Prostate gland (tissue), 2 donors: ENCODE data around the gene NTSR2. TPM values are rescaled to one million over a fixed set of nuclear protein-coding genes. Genes with fewer than 3 reads are reported as not detected.
A peak's percentile ranks its signal among the peaks of the same experiment; 100 is the strongest.

Experiments used
- DNase-seq: peaks from one replicate; pipeline ENCODE4 v3.0.0-alpha.2; 2019; ENCODE audit warnings: low spot score
- H3K27ac ChIP-seq, 2 donors: fragments of 200-600 bp; sonication (generic); 2 replicates each; pipeline ENCODE4 v1.5.1; 2017 to 2019
- H3K27me3 ChIP-seq: fragments of 200-600 bp; sonication (generic); replicated peaks from 2 replicates; pipeline ENCODE4 v1.5.1; 2019; ENCODE audit not compliant: insufficient read depth
- H3K36me3 ChIP-seq, 2 donors: fragments of 200-600 bp; sonication (generic); 1 replicate in 1 of 2; 2 replicates in 1 of 2; pipeline versions ENCODE4 v1.5.1 to v1.8.1; 2017 to 2019
- H3K4me1 ChIP-seq: fragments of 200-600 bp; sonication (generic); replicated peaks from 2 replicates; pipeline ENCODE4 v1.5.1; 2019
- H3K4me3 ChIP-seq, 2 donors: fragments of 200-600 bp; sonication (generic); 2 replicates each; pipeline ENCODE4 v1.5.1; 2017 to 2019
- H3K9me3 ChIP-seq: fragments of 200-600 bp; sonication (generic); 2 replicates; pipeline ENCODE4 v1.5.1; 2017
- POLR2A ChIP-seq: fragments of 450-650 bp; IDR thresholded peaks from one replicate; pipeline ENCODE4 v1.6.1; 2016; ENCODE audit warnings: antibody characterized with exemption, mild to moderate bottlenecking
- POLR2AphosphoS5 ChIP-seq: sonication (generic); formaldehyde crosslinking; IDR thresholded peaks from one replicate; pipeline ENCODE4 v1.6.1; 2017; ENCODE audit warnings: antibody characterized with exemption
- WGBS: methylation state at CpG from one replicate; pipeline ENCODE4 v1.1.5; 2018; 5-methylcytosine and 5-hydroxymethylcytosine counted together
- intact Hi-C: fragments of 100-400 bp; cut with DNase I; formaldehyde crosslinking; loops from one replicate; pipeline ENCODE4 v1.14.2; 2022
- total RNA-seq, 2 donors: library from RNA; depleted of rRNA; stranded (reverse); fragments of >200 nt; gene quantifications; one replicate each; pipeline ENCODE4 v1.1.0, GENCODE V29; 2016
- TF ChIP-seq, protein P1 (sequence below), 4 experiments: fragments of 200-600 bp in 2 of 4; fragments of 450-650 bp in 2 of 4; sonication (generic) in 2 of 4; IDR thresholded peaks; 1 replicate in 3 of 4; 2 replicates in 1 of 4; pipeline ENCODE4 v1.5.1; 2016 to 2019; ENCODE audit warnings: antibody characterized with exemption in 4 of 4, mild to moderate bottlenecking in 2 of 4, moderate library complexity in 2 of 4

NTSR2 gene
- total RNA-seq, 2 donors from 2014 or later, result 0.34 TPM; not detected in 1

DNA sequence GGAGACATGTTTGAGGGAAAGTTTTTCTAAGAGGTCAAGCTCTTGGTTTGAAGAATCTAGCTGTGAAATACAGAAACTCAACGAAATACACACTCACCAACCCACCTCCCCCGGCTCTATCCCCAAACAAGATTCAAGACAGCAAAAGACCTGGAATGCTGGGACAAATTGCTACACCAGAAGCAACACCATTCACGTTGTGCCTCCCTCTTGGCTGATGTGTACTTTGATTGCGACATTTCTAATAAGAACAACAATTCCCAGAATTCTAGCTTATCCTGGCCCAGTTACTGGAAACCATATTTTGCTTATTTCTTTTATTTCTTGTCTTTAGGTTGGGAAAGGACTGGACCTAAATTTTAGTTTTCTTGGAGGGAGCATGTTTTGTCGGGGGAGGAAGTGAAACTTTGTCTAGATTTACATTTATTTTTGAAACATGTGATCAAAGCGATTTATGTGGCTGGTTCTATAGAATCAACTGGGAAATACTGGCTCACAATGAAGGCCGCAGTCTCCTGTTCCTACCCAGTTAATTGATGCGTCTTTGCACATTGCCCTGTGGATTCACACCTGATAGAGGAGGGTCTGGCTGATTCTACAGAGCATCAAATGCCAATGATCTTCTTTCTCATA, 46.8 kb upstream of the NTSR2 start:
- no peak overlapping the region for H3K27ac ChIP-seq
- H3K36me3 ChIP-seq, result no peaks in the 10 kb centered on the region
- H3K4me1 ChIP-seq, result no peaks in the 10 kb centered on the region
- peak; percentile 10 for TF ChIP-seq POLR2AphosphoS5
- TF ChIP-seq, protein P1, sequence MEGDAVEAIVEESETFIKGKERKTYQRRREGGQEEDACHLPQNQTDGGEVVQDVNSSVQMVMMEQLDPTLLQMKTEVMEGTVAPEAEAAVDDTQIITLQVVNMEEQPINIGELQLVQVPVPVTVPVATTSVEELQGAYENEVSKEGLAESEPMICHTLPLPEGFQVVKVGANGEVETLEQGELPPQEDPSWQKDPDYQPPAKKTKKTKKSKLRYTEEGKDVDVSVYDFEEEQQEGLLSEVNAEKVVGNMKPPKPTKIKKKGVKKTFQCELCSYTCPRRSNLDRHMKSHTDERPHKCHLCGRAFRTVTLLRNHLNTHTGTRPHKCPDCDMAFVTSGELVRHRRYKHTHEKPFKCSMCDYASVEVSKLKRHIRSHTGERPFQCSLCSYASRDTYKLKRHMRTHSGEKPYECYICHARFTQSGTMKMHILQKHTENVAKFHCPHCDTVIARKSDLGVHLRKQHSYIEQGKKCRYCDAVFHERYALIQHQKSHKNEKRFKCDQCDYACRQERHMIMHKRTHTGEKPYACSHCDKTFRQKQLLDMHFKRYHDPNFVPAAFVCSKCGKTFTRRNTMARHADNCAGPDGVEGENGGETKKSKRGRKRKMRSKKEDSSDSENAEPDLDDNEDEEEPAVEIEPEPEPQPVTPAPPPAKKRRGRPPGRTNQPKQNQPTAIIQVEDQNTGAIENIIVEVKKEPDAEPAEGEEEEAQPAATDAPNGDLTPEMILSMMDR (IDR thresholded peaks at IDR 0.05), result no peak
- WGBS, result 80% methylated on average over 8 of the region's 8 CpGs
- no peaks in the 10 kb centered on the region for H3K9me3 ChIP-seq
- H3K27me3 ChIP-seq, result no peaks in the 10 kb centered on the region
- H3K4me3 ChIP-seq, result no peak overlapping the region
- intact Hi-C loops, result no loop called here
- no peak for DNase-seq

DNA sequence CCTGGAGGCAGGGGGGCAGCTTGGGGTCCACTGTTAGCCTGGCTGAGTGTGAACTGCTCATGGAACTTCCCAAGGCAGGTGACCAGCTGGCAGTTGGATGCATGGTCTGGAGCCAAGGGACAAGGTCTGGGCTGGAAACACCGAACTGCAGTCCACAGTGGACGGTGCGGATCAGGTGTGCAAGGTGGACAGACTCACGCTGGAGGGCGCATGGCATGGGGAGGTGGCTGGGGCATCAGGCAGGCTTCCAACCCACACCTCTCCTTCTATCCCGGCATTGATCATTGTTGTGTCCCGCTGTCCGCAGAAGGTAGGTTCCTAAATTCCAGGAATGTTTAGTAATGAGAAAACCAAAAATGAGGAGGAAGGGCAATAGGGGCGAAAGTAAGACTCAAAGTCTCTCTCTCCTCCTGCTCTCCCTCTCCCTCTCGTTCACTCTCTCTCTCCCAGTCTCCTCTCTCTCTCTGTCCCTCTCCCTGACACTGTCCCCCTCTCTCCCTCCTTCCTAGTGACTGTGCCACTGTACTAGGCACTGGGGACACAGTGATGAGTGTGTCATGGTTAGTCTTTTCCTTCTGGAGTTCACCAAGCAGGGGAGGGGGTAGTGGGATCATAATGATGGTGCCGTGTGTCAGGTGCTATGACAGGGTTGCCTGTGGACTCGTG, 46.1 kb upstream of the NTSR2 start:
- DNase-seq, result no peak
- no peaks in the 10 kb centered on the region for H3K9me3 ChIP-seq
- no peaks in the 10 kb centered on the region for H3K36me3 ChIP-seq
- intact Hi-C loops, result no loop called here
- TF ChIP-seq POLR2A (no peak), POLR2AphosphoS5 (no peak)
- TF ChIP-seq, protein P1 (IDR thresholded peaks at IDR 0.05), result no peak
- no peak overlapping the region for H3K4me3 ChIP-seq
- H3K27me3 ChIP-seq, result no peaks in the 10 kb centered on the region
- WGBS, result 90% methylated on average over 12 of the region's 12 CpGs
- no peak overlapping the region for H3K27ac ChIP-seq
- no peaks in the 10 kb centered on the region for H3K4me1 ChIP-seq

DNA sequence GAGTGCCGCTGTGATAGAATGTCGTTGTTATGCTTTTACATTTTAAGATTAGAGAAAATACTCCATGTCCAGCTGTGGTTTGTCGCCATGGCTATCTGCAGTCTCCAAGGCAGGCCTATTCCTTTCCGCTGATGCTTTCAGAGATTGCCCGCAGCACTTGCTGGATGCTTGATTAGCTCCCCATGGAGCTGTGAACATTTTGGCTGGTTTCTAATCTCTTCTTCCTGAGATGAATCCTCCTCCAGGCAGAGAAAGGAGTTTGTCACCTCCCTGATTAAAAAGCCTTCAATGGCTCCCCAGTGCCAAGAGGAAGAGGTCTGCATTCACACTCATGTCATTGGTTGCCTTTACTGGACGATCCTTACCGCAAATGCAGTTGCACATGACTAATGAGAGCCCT, 43.8 kb upstream of the NTSR2 start:
- Histone ChIP-seq H3K27ac (no peak overlapping the region), H3K4me1 (no peaks in the 10 kb centered on the region), H3K36me3 (no peaks in the 10 kb centered on the region), H3K4me3 (no peak overlapping the region), H3K27me3 (no peaks in the 10 kb centered on the region), H3K9me3 (no peaks in the 10 kb centered on the region)
- intact Hi-C loops, result no loop called here
- no peak for DNase-seq
- 87% methylated on average over 7 of the region's 7 CpGs for WGBS
- TF ChIP-seq POLR2AphosphoS5, result no peak
- TF ChIP-seq, protein P1 (IDR thresholded peaks at IDR 0.05), result no peak
- TF ChIP-seq POLR2A, result no peak

DNA sequence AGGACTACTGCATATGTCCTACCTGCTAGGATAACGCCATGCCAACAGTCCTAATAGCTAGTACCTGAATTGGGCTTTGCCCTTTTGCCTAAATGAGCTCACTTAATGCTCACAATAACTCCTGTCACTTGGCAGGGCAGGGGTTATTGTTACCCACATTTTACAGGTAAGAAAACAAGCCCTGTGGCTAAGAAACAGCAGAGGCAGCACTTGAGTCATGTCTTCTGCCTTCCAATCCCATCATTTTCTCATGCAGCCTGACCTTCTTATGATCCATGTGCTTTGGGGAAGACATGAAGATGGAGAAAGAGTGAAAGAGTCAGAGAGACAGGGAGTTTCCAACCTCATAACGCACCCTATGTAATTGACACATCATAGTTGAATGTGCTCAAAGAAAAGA, 42.9 kb upstream of the NTSR2 start:
- Histone ChIP-seq H3K27me3 (no peaks in the 10 kb centered on the region), H3K36me3 (no peaks in the 10 kb centered on the region), H3K4me3 (no peak overlapping the region), H3K9me3 (no peaks in the 10 kb centered on the region), H3K27ac (no peak overlapping the region), H3K4me1 (no peaks in the 10 kb centered on the region)
- intact Hi-C loops, result no loop called here
- WGBS, result 97% methylated on average over 2 of the region's 2 CpGs
- DNase-seq, result no peak
- TF ChIP-seq POLR2AphosphoS5 (no peak), POLR2A (no peak)
- TF ChIP-seq, protein P1 (IDR thresholded peaks at IDR 0.05), result no peak

DNA sequence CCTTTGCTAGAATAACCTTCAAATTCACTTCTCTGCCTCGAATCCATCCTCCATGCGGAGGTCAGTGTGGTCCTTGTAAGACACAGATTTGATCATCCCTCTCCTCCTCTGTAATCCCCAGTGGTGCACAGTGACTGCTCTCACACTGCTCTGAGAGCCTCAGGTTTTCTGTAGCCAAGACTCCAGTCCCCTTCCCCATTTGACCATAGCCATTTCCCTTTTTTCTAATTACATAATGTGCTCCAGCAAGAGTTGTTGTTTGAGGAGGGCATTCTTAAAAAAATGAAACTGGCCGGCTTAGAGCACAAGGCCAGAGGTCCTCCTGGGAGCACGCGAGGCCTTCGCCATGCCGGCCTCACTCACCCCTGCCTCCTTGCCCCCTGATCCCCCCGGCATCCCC, 41.8 kb upstream of the NTSR2 start:
- intact Hi-C loops, result no loop called here
- Histone ChIP-seq H3K27ac (no peak overlapping the region), H3K4me1 (no peaks in the 10 kb centered on the region), H3K4me3 (no peak overlapping the region), H3K27me3 (no peaks in the 10 kb centered on the region), H3K36me3 (no peaks in the 10 kb centered on the region), H3K9me3 (no peaks in the 10 kb centered on the region)
- no peak for TF ChIP-seq POLR2AphosphoS5
- no peak for TF ChIP-seq POLR2A
- TF ChIP-seq, protein P1 (IDR thresholded peaks at IDR 0.05), result no peak
- 82% methylated on average over 8 of the region's 8 CpGs for WGBS
- no peak for DNase-seq
